Measurements from ENCODE around the gene CAPZB.
A peak's percentile ranks its signal among the peaks of the same experiment; 100 is the strongest.

The CAPZB gene

GRCh38 chr1:19344372-19344810 lies 140.9 kb downstream of the CAPZB start:
- Histone ChIP-seq H3K9ac (ENCODE audit: low read length) (no peak overlapping the region), H3K36me3 (ENCODE audit: low read length) (no peaks in the 10 kb centered on the region), H3K4me3 (ENCODE audit: insufficient read depth, low read length, poor library complexity, severe bottlenecking) (no peak overlapping the region), H3K9me3 (ENCODE audit: insufficient read depth, low read length) (no peaks in the 10 kb centered on the region), H3K27me3 (ENCODE audit: low read length) (no peaks in the 10 kb centered on the region), H2AFZ (ENCODE audit: low read depth, low read length, severe bottlenecking) (no peak overlapping the region), H3F3A (ENCODE audit: insufficient read depth) (no peaks in the 10 kb centered on the region), H3K27ac (ENCODE audit: low read depth, low read length) (no peak overlapping the region), H3K9me2 (replicated peaks; ENCODE audit: insufficient read depth, low read length) (no peaks in the 10 kb centered on the region), H3K4me2 (ENCODE audit: low read depth, low read length, poor library complexity, severe bottlenecking) (no peak overlapping the region), H3K79me2 (ENCODE audit: insufficient read depth, low read length) (no peaks in the 10 kb centered on the region), H4K20me1 (ENCODE audit: low read depth, low read length) (no peaks in the 10 kb centered on the region)
- TF ChIP-seq CTCF (IDR thresholded peaks at IDR 0.05; ENCODE audit: insufficient read depth, low read length, poor library complexity, severe bottlenecking) (peak; percentile 57), EZH2phosphoT487 (conservative IDR thresholded peaks at IDR 0.05; ENCODE audit: low read length) (no peak)

GRCh38 chr1:19343617-19344350 lies 141.6 kb downstream of the CAPZB start:
- TF ChIP-seq CTCF (IDR thresholded peaks at IDR 0.05; ENCODE audit: insufficient read depth, low read length, poor library complexity, severe bottlenecking), result no peak
- TF ChIP-seq EZH2phosphoT487 (conservative IDR thresholded peaks at IDR 0.05; ENCODE audit: low read length), result no peak
- Histone ChIP-seq H4K20me1 (ENCODE audit: low read depth, low read length) (no peaks in the 10 kb centered on the region), H3K36me3 (ENCODE audit: low read length) (no peaks in the 10 kb centered on the region), H3K9me2 (replicated peaks; ENCODE audit: insufficient read depth, low read length) (no peaks in the 10 kb centered on the region), H3F3A (ENCODE audit: insufficient read depth) (no peaks in the 10 kb centered on the region), H3K9ac (ENCODE audit: low read length) (no peak overlapping the region), H3K4me2 (ENCODE audit: low read depth, low read length, poor library complexity, severe bottlenecking) (no peak overlapping the region), H2AFZ (ENCODE audit: low read depth, low read length, severe bottlenecking) (no peak overlapping the region), H3K79me2 (ENCODE audit: insufficient read depth, low read length) (no peaks in the 10 kb centered on the region), H3K4me3 (ENCODE audit: insufficient read depth, low read length, poor library complexity, severe bottlenecking) (no peak overlapping the region), H3K27me3 (ENCODE audit: low read length) (no peaks in the 10 kb centered on the region), H3K27ac (ENCODE audit: low read depth, low read length) (no peak overlapping the region), H3K9me3 (ENCODE audit: insufficient read depth, low read length) (no peaks in the 10 kb centered on the region)

GRCh38 chr1:19342894-19343616 lies 142.3 kb downstream of the CAPZB start:
- Histone ChIP-seq H3K79me2 (ENCODE audit: insufficient read depth, low read length) (no peaks in the 10 kb centered on the region), H4K20me1 (ENCODE audit: low read depth, low read length) (no peaks in the 10 kb centered on the region), H3K36me3 (ENCODE audit: low read length) (no peaks in the 10 kb centered on the region)

More at GRCh38 chr1:19342894-19343616, 142.3 kb downstream of the CAPZB start:
- no peaks in the 10 kb centered on the region for H3F3A ChIP-seq (ENCODE audit: insufficient read depth)
- H2AFZ ChIP-seq (ENCODE audit: low read depth, low read length, severe bottlenecking), result no peak overlapping the region
- no peaks in the 10 kb centered on the region for H3K9me2 ChIP-seq (replicated peaks; ENCODE audit: insufficient read depth, low read length)
- TF ChIP-seq EZH2phosphoT487 (conservative IDR thresholded peaks at IDR 0.05; ENCODE audit: low read length) (no peak), CTCF (IDR thresholded peaks at IDR 0.05; ENCODE audit: insufficient read depth, low read length, poor library complexity, severe bottlenecking) (no peak)
- no peaks in the 10 kb centered on the region for H3K9me3 ChIP-seq (ENCODE audit: insufficient read depth, low read length)
- H3K4me3 ChIP-seq (ENCODE audit: insufficient read depth, low read length, poor library complexity, severe bottlenecking), result no peak overlapping the region
- H3K9ac ChIP-seq (ENCODE audit: low read length), result no peak overlapping the region
- H3K27me3 ChIP-seq (ENCODE audit: low read length), result no peaks in the 10 kb centered on the region
- no peak overlapping the region for H3K27ac ChIP-seq (ENCODE audit: low read depth, low read length)
- H3K4me2 ChIP-seq (ENCODE audit: low read depth, low read length, poor library complexity, severe bottlenecking), result no peak overlapping the region
